CD4-positive, alpha-beta T cell treated with Interleukin-4 for 4 hours (primary cell): ENCODE results near the gene SLC1A2.
A peak's percentile ranks its signal among the peaks of the same experiment; 100 is the strongest.

Source experiments
- DNase-seq: peaks from one replicate; pipeline ENCODE4 v3.0.0-alpha.2; 2020

SLC1A2 gene

DNA sequence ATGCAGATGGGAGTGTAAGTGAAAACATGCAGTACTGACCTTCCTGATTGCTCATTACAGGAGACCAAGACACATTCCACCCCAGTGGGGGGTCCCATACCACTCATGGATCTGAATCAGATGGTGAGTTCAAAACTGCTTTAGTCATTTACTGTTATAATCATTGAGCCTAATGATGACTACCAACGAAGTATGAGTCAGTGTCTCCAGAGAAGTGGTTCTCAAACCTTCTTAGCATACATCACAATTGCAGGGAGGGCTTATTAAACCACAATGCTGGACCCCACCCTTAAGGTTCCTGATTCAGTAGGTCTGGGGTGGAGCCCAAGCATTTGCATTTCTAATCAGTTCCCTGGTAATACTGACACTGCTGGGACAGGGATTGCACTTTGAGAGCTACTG is 204.6 kb downstream of the SLC1A2 start:
- peak; percentile 86 for DNase-seq

DNA sequence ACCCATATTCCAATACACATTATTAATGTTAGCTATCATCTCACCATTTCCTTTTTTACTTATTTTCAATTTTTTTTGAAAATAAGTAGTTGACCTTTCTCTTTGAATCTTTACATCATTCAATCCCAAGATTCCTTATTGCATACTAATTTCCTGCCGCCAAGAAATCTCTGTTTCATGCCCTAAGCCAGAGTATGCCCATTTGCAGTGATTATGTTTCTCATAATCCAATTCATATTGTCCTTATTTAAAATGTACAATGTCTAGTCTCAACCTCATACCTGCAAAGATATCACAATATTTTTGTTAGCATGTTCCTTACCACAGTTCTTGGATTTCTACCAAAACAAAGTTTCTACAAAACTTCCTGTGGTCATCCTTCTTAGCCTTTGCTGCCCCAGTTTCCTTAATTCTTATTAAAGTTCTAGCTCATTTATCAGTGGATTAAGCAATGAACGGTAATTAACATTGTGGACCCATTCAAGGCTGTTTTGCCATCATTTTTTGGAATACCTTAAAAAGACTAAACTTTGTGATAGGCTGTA is 205.1 kb downstream of the SLC1A2 start:
- no peak for DNase-seq

DNA sequence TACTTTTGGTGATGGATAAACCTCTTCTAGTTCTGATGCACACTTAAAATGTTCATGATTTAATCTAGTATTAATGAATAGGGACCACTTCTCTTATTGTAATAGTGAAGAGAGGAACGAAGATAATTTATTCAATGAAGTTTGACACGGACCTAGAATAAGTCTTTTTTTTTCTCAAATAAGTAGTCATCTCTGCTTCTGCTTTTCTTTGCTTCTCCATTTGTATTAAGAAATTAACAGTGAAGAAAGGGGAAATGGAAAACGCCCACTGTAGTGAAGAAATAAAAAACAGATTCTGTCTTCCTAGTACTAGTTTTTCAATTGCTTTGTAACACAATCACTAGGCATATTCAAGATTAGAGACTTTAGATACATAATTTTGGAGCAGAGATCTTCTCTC is 207.4 kb downstream of the SLC1A2 start:
- no peak for DNase-seq

DNA sequence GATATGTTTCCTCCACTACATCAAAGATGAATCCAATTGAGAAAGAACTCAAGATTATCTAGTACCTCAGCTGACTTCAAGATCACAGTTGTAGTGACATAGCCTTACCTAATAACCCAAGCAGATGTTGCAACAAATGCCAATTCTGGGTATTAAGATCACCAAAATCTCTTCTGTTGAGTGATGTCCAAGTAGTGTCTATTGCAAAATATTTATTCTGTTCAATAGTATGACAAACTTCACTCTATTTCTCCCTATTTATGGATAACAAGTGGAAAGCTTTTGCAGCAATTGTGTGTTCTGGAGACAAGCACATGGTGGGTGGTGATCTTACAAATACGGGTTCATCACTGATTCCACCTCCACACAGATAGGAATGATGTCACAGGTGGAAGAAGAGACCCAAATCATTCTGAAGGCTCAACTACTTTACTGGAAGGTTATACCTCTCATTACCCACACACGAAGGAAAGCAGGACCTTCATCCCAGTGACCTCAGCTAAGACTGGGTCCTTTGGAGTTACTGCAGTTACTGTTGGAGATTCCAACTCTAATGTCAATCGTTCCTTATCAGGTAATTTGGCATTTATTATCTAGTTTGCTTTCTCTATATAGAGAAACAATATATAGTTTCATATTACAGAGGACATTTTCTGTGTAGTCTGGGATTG is 208.3 kb downstream of the SLC1A2 start:
- no peak for DNase-seq

DNA sequence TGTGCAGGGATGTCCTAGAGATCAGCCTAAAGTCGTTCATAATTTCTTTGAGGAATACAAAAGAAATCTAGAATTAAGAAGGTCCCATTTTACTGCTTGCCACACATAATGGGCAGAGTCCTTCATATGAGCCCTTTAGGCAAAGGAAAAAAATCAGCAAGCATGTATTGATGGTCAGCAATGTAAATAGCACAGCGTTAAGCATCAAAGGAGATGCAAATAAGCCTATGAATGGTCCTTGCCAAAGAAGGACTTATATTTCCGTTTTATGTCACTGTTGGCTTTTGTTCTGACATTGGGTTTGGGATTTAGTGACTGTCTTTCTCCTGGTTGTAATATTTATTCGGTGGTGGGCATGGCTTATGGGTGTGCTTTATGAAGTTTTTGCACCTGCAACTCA is 210.6 kb downstream of the SLC1A2 start:
- no peak for DNase-seq

DNA sequence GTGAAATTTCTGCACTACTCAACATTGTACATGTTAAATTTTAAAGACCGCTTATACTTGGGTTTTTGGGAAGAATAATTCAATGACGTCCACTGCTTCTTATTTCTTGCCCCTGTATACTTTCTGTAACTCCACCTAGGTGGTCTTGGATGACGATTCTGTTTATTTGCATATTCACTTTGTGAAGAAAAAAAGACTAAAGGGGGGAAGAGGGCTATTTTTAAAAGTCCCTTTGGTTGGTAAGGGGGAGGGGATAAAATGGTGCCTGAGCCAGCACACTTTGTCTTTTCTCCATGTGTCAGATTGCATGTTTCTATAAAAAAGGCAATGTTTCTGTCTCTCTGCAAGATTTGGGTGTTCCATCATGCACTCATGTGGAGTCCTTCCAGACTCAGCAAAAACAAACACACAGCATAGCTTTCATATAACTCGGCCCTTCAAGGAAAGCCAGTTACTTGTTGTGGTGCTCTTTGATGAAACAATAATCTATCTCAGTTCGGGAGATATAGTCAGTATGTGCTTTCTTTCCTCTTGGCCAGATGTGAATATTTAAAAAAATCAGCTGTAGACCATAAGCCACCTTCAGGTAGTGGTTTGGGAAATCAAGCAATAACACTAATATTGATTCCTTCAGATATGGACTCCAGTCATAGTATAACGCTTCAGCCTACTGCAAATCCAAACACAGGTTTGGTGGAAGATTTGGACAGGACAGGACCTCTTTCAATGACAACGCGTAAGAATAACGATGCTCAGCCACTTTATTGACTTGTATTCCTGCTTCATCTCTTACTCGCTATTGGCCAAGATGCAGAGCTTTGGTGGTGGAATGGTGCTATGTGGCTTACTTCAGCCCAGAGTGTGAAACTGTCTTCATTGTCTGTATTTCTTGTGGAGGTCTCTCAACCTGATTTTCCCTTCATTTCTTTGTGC is 211.6 kb downstream of the SLC1A2 start:
- no peak for DNase-seq

DNA sequence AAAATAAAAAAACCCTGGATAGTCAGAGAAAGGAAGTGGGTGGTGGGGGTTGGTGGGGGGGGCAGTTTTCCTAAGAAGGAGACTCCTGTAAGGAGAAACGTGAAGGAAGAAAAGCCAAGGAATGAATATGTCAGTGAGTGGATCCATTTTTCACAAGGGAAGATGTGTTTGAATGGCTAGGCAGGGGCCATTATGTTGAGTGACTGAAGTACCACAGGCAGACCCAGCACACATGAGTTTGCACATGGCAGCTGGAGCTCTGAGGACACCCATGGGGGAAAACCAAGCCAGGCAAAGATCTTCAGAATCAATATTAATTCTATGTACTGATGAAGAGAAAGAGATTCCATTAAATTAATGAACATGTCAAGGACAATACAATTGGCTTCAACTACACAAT is 212.7 kb downstream of the SLC1A2 start:
- no peak for DNase-seq

DNA sequence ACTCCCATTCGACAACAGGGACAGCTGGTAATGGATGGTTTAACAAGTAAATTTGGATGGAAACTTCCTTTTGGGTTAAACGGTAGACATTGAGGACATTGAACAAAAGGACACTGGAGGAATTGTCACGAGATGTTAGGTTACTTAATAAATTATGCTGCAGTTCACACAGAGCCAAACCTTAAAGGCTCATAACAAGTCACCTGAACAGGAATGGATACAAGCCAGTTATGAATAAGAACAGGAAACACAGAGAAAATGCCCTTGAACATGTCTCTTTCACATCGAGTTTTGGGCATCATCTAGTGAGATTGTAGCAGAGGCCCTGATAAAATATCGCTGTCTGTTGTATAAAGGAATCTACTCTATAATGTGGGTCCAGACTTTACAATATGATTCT is 214.7 kb downstream of the SLC1A2 start:
- DNase-seq = no peak
